GM10266 (cell line): ENCODE measurements around the gene ANAPC16.
A peak's percentile ranks its signal among the peaks of the same experiment; 100 is the strongest.

Experiments used
- DNase-seq: peaks from one replicate; pipeline ENCODE4 v3.0.0; 2012; ENCODE audit errors: extremely low spot score
- CTCF ChIP-seq: IDR thresholded peaks from 2 replicates; pipeline ENCODE4 v1.5.1; 2012; ENCODE audit warnings: mild to moderate bottlenecking, low read depth; ENCODE audit not compliant: control insufficient read depth, insufficient read depth; ENCODE audit errors: missing control alignments

The ANAPC16 gene

DNA sequence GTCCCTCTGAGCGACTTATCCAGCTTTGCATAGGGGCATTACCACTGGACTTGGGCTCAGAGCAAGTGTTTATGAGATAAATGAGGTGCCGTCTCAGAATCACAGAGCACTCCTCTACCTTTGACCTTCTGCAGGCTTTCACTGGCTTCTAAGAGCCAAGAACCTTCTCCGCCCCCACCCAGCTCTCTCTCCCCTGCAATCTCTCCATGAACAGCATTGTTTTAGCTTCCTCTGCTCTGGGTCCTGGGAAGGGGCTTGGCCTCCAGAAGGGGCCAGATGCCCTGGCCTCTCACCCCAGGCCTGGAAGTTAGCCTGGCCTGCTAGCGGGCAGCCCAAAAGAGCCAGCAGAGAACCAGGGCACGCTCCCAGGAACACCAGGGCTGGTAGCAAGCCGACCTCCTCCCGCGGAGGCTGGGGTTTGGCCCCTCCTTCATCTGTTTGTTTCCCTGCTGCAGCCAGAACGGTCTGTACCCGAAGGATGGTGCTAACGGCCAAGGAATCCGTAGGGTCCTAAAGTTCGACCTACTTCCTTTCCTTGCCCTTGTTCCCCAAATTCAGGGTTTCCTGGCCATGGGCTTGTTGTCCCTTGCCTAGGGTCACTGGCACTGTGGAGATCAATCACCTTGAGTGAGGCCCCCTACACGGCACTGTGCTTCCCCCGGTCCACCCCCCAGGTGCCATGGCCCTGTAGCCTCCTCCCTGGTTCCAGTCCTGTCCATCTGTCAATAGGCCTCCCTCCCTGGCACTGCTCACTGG is 39.2 kb downstream of the ANAPC16 start:
- DNase-seq, result no peak
- TF ChIP-seq CTCF, result no peak

DNA sequence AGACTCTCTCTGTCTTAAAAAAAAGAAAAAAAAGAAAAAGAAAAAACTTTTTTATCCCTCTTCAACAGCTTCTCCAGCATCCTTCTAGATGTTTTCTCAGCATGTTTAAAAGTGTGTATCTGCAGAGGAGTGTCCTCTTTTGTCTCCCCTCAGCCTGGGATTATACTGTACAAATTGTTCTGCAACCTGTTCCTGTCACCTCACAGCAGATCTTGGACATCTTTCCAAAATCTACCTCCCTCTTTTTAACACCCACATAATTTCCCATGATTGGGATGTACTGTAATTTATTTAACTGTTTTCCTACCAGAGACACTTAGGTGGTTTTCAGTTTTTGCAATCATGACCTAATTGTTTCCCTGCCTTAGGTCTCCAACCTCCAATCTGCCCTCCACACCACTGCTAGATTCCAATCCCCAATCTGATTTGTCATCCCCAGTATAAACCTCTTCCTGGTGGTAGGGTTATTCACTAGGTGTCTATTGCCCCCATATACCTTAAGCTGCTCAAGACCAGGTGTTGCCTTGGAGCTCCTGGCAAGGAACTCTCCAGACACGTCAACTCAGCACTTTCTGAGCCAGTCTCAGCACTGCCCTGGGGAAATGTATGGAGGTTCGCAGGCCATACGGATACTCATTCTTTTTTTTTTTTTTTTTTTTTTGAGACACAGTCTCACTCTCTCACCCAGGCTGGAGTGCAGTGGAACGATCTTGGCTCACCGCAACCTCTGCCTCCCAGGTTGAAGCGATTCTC is 40.3 kb downstream of the ANAPC16 start:
- no peak for TF ChIP-seq CTCF

DNA sequence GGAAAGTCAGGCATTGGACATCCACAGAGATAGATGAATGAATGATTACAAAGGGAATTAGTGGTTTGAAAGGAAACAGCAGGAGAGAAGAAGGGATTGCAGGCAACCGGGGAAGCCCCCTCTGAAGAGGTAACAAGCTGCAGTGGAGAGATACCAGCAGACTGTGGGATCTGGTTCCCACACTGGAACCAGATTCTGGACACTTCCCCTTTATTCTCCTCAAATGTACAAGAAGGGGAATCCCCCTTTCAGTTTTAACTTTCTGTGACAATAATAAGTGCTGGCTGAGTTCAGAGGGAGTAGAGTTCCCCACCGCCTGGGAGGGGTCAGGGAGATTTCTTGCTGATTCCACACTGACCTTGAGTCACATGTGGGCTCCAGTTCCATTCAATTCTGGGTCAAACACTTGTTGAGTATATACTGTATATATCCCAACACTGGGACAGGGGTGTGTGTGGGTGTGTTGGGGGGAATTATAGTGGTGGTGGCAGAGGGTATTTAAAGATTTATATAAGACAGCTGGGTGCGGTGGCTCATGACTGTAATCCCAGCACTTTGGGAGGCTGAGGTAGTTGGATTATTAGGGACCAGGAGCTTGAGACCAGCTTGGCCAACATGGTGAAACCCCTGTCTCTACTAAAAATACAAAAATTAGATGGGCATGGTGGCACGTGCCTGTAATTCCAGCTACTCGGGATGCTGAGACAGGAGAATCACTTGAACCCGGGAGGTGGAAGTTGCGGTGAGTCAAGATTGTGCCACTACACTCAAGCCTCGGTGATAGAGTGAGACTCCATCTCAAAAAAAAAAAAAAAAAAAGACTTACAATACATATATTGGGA is 41.5 kb downstream of the ANAPC16 start:
- DNase-seq, result peak; percentile 51
- no peak for TF ChIP-seq CTCF

More for the DNA sequence above, 40.3 kb downstream of the ANAPC16 start:
- no peak for DNase-seq

DNA sequence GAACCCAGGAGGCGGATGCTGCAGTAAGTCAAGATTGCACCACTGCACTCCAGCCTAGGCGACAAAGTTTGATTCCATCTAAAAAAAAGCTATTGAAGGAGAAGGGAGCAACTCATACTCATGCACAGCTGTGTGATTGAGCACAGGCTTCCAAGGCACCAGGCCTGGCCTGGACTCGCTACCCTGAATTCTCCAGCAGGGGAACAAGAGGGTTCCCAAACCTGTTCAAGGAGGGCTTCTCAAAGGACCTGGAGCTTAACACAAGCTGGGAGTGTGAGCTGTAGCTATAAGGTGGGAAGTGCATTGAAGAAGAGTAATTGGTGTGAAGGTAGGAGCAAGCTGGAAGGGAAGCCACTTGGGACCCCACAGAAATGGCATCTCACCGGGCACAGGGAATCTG is 42.8 kb downstream of the ANAPC16 start:
- no peak for TF ChIP-seq CTCF

GRCh38 chr10:72259491-72260238 is 43.9 kb downstream of the ANAPC16 start:
- no peak for DNase-seq
- no peak for TF ChIP-seq CTCF

More for the DNA sequence above, 42.8 kb downstream of the ANAPC16 start:
- DNase-seq, result no peak

- TF ChIP-seq CTCF, result no peak
- DNase-seq, result no peak
These were observed 44.6 kb downstream of the ANAPC16 start for GRCh38 chr10:72260239-72260975.
